GM12878 (cell line): ENCODE data around the gene PIRT. TPM values are rescaled to one million over a fixed set of nuclear protein-coding genes. Genes with fewer than 3 reads are reported as not detected.

Experiments
- ATAC-seq: fragments of 200-7000 bp; cut with Tn5 transposase; 3 replicates; pipeline ENCODE4 v1.9.1; 2020; ENCODE audit warnings: mild to moderate bottlenecking, moderate library complexity
- BruUV-seq: library from RNA; stranded (reverse); fragments of 400-500 nt; replicated peaks from 2 replicates; lab custom pipeline; 2021; lab: Mats Ljungman, UMichigan
- CTCF ChIA-PET: fragments of 300-600 bp; sonication (Branson Sonifier 250); formaldehyde crosslinking; extraction: SDS; loops from one replicate; lab custom pipeline; 2021; ENCODE audit warnings: inconsistent platforms; lab: Yijun Ruan, JAX
- POLR2A ChIA-PET: fragments of 350-600 bp; formaldehyde crosslinking; extraction: SDS; loops from one replicate; lab custom pipeline; 2021; ENCODE audit warnings: inconsistent platforms; lab: Charles Lee
- RAD21 ChIA-PET: fragments of 300-600 bp; sonication (Branson Sonifier 250); formaldehyde crosslinking; loops from one replicate; lab custom pipeline; 2023; ENCODE audit warnings: antibody characterized with exemption; ENCODE audit not compliant: unreplicated experiment; lab: Charles Lee
- SMC1A ChIA-PET: fragments of 300-600 bp; sonication (Branson Sonifier 250); formaldehyde crosslinking; loops from one replicate; lab custom pipeline; 2023; ENCODE audit not compliant: unreplicated experiment, uncharacterized antibody; lab: Charles Lee
- DNase-seq: peaks from one replicate; pipeline ENCODE4 v3.0.0-alpha.2; 2011; ENCODE audit warnings: low read depth, low spot score
- FAIRE-seq: peaks from 3 replicates; lab custom pipeline; 2011; peaks lifted over from hg19 to GRCh38; lab: Jason Lieb, UNC
- H2AFZ ChIP-seq: 2 replicates; pipeline ENCODE4 v1.6.0; 2011; ENCODE audit warnings: low read depth, low read length, control low read depth; ENCODE audit not compliant: control insufficient read depth
- H3K27ac ChIP-seq: 2 replicates; pipeline ENCODE4 v1.5.1; 2011; ENCODE audit warnings: control low read depth; ENCODE audit not compliant: control insufficient read depth, insufficient read depth
- H3K27me3 ChIP-seq, 2 experiments: replicated peaks in 1 of 2; 2 replicates each; pipeline versions ENCODE4 v1.6.0 to v1.6.1; 2011; ENCODE audit warnings: low read length in 1 of 2; ENCODE audit not compliant: control insufficient read depth in 2 of 2, insufficient read depth in 2 of 2
- H3K36me3 ChIP-seq, 2 experiments: 2 replicates each; pipeline ENCODE4 v1.5.1; 2011; ENCODE audit warnings: low read length in 1 of 2; ENCODE audit not compliant: control insufficient read depth in 2 of 2, insufficient read depth in 2 of 2
- H3K4me1 ChIP-seq: 2 replicates; pipeline ENCODE4 v1.6.1; 2011; ENCODE audit warnings: mild to moderate bottlenecking, low read length, moderate library complexity, mixed read lengths; ENCODE audit not compliant: control insufficient read depth, insufficient read depth
- H3K4me2 ChIP-seq: 2 replicates; pipeline ENCODE4 v1.6.0; 2011; ENCODE audit warnings: control low read depth; ENCODE audit not compliant: control insufficient read depth, insufficient read depth
- H3K4me3 ChIP-seq: fragments of 200-600 bp; sonication (generic); 2 replicates; pipeline ENCODE4 v1.5.1; 2016
- H3K79me2 ChIP-seq: 2 replicates; pipeline ENCODE4 v1.6.0; 2011; ENCODE audit warnings: low read length; ENCODE audit not compliant: control insufficient read depth, insufficient read depth
- H3K9ac ChIP-seq: 2 replicates; pipeline ENCODE4 v1.8.0; 2011; ENCODE audit warnings: low read length, control low read depth, mixed read lengths; ENCODE audit not compliant: control insufficient read depth, insufficient read depth
- H3K9me3 ChIP-seq: replicated peaks from 3 replicates; pipeline ENCODE4 v1.5.1; 2011; ENCODE audit warnings: mild to moderate bottlenecking, low read length; ENCODE audit not compliant: control insufficient read depth, insufficient read depth
- H4K20me1 ChIP-seq: 2 replicates; pipeline ENCODE4 v1.6.0; 2011; ENCODE audit not compliant: control insufficient read depth, insufficient read depth
- BHLHE40 ChIP-seq, 2 experiments: fragments of 450-650 bp in 1 of 2; IDR thresholded peaks; 2 replicates each; pipeline ENCODE4 v1.6.1; 2011 to 2017; ENCODE audit warnings: low read depth in 2 of 2, borderline replicate concordance in 1 of 2, improper control_type of control experiment in 1 of 2, low read length in 1 of 2, mild to moderate bottlenecking in 1 of 2
- BRCA1 ChIP-seq: IDR thresholded peaks from 2 replicates; pipeline ENCODE4 v1.6.1; 2011; ENCODE audit warnings: low read depth, low read length, improper control_type of control experiment
- CBX3 ChIP-seq: fragments of 200-600 bp; sonication (generic); IDR thresholded peaks from 2 replicates; pipeline ENCODE4 v1.6.1; 2016; ENCODE audit warnings: low read depth, borderline replicate concordance
- CREM ChIP-seq: IDR thresholded peaks from 2 replicates; pipeline ENCODE4 v1.6.1; 2014; ENCODE audit warnings: antibody characterized with exemption, low read depth
- GABPA ChIP-seq: IDR thresholded peaks from 2 replicates; pipeline ENCODE4 v1.6.1; 2014; ENCODE audit warnings: antibody characterized with exemption, low read depth, mild to moderate bottlenecking, inconsistent platforms
- IKZF2 ChIP-seq, 2 experiments: fragments of 450-650 bp; IDR thresholded peaks; 2 replicates each; pipeline ENCODE4 v1.6.1; 2017; ENCODE audit warnings: mild to moderate bottlenecking in 2 of 2, moderate library complexity in 2 of 2
- KAT2A ChIP-seq: conservative IDR thresholded peaks from 2 replicates; pipeline ENCODE4 v1.6.1; 2011; ENCODE audit warnings: low read depth, low read length; ENCODE audit not compliant: control insufficient read depth
- MEF2A ChIP-seq: IDR thresholded peaks from 2 replicates; pipeline ENCODE4 v1.6.1; 2011; ENCODE audit warnings: low read depth, mild to moderate bottlenecking, low read length, moderate library complexity; ENCODE audit not compliant: insufficient read depth
- NFXL1 ChIP-seq: fragments of 450-650 bp; IDR thresholded peaks from 2 replicates; pipeline ENCODE4 v1.6.1; 2017; ENCODE audit warnings: antibody characterized with exemption, mild to moderate bottlenecking, borderline replicate concordance
- NR2F1 ChIP-seq: fragments of 450-650 bp; conservative IDR thresholded peaks from 2 replicates; pipeline ENCODE4 v1.6.1; 2017; ENCODE audit warnings: mild to moderate bottlenecking
- POU2F2 ChIP-seq: IDR thresholded peaks from 3 replicates; pipeline ENCODE4 v1.6.1; 2011; ENCODE audit warnings: low read depth, mild to moderate bottlenecking, low read length, borderline replicate concordance
- SIN3A ChIP-seq: IDR thresholded peaks from 2 replicates; pipeline ENCODE4 v1.6.1; 2012; ENCODE audit warnings: low read depth, low read length, improper control_type of control experiment
- SIX5 ChIP-seq: IDR thresholded peaks from 2 replicates; pipeline ENCODE4 v1.6.1; 2011; ENCODE audit warnings: mild to moderate bottlenecking, low read depth, low read length, moderate library complexity; ENCODE audit not compliant: severe bottlenecking
- SMARCA5 ChIP-seq: fragments of 450-650 bp; IDR thresholded peaks from 2 replicates; pipeline ENCODE4 v1.6.1; 2017; ENCODE audit warnings: mild to moderate bottlenecking
- SPI1 ChIP-seq: IDR thresholded peaks from 2 replicates; pipeline ENCODE4 v1.6.1; 2011; ENCODE audit warnings: low read depth, mild to moderate bottlenecking, low read length, moderate library complexity, borderline replicate concordance; ENCODE audit not compliant: insufficient read depth
- SRF ChIP-seq, 2 experiments: IDR thresholded peaks; 2 replicates each; pipeline ENCODE4 v1.6.1; 2011; ENCODE audit warnings: low read depth in 2 of 2, low read length in 2 of 2, mild to moderate bottlenecking in 1 of 2, moderate library complexity in 1 of 2
- TAF1 ChIP-seq: IDR thresholded peaks from 2 replicates; pipeline ENCODE4 v1.6.1; 2011; ENCODE audit warnings: mild to moderate bottlenecking, low read depth, low read length, borderline replicate concordance
- USF2 ChIP-seq: IDR thresholded peaks from 2 replicates; pipeline ENCODE4 v1.6.1; 2011; ENCODE audit warnings: low read depth, low read length, improper control_type of control experiment, borderline replicate concordance
- ZNF622 ChIP-seq: fragments of 450-650 bp; IDR thresholded peaks from 2 replicates; pipeline ENCODE4 v1.6.1; 2017; ENCODE audit warnings: mild to moderate bottlenecking, inconsistent platforms
- ZSCAN29 ChIP-seq: fragments of 450-650 bp; IDR thresholded peaks from 2 replicates; pipeline ENCODE4 v1.6.1; 2017; ENCODE audit warnings: mild to moderate bottlenecking, moderate library complexity
- whole genome bisulfite sequencing: methylation state at CpG from one replicate; pipeline ENCODE4 v1.1.6; 2016; ENCODE audit warnings: low lambda C conversion rate; ENCODE audit not compliant: insufficient replicate concordance, insufficient coverage; ENCODE audit errors: missing lambda C conversion rate; 5-methylcytosine and 5-hydroxymethylcytosine counted together
- in situ Hi-C: fragments of 300-500 bp; cut with MboI; formaldehyde crosslinking; loops from 9 replicates; pipeline ENCODE4 v1.14.3; 2018; ENCODE audit warnings: mixed read lengths
- intact Hi-C: fragments of 100-400 bp; cut with micrococcal nuclease; formaldehyde crosslinking; loops from one replicate; pipeline ENCODE4 v1.14.2; 2022; ENCODE audit not compliant: unreplicated experiment
- polyA plus RNA-seq, 11 experiments: library from polyadenylated mRNA; depleted of rRNA in 4 of 11; unstranded in 6 of 11; stranded (reverse) in 5 of 11; fragments of >200 nt; fragmentation: Nextera tagmentation in 4 of 11; fragmentation: Illumina TruSeq in 1 of 11; extraction: Ambion mirVana in 4 of 11; extraction: Trizol in 1 of 11; gene quantifications; 1 replicate in 1 of 11; 2 replicates in 10 of 11; pipeline versions ENCODE4 v1.2.1 to v1.2.3, GENCODE V29; 2011 to 2016; ENCODE audit warnings: inconsistent platforms in 2 of 11, missing spikeins in 2 of 11, low read depth in 1 of 11
- total RNA-seq, 4 experiments: library from RNA; depleted of rRNA in 3 of 4; stranded (reverse); fragments of >200 nt in 3 of 4; fragmentation: Illumina TruSeq in 1 of 4; extraction: Trizol in 1 of 4; gene quantifications; 2 replicates each; pipeline versions ENCODE4 v1.2.1 to v1.2.3, GENCODE V29; 2013 to 2021

PIRT gene
- total and polyA plus RNA-seq, 10 of the 15 experiments (the other 5 are each of a cell fraction or from before 2014, with no cell fraction given), result not detected

DNA sequence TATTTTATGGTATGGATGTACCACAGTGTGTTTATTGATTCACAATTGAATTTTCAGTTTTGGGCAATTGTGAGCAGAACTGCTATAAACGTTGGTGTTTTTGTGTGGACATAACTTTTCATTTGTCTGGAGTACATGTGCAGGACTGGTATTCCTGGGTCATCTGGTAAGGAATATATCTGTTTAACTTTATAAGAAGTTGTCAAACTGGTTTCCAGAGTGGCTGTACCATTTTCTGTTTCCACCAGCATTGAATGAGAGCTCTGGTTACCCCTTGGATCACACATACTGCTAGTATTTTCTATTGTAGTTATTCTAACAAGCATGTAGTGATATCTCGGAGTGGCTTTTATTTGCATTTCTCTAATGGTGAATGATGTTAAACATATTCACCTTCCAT lies 58.3 kb downstream of the PIRT start:
- no peaks in the 10 kb centered on the region for H4K20me1 ChIP-seq
- in situ Hi-C loops, result no loop called here
- no peak for TF ChIP-seq SPI1
- TF ChIP-seq SIX5, result no peak
- no peak for TF ChIP-seq TAF1
- no peak for TF ChIP-seq CBX3
- TF ChIP-seq USF2, result no peak
- no peak for TF ChIP-seq KAT2A
- no peak for TF ChIP-seq MEF2A
- TF ChIP-seq IKZF2 (IDR thresholded peaks at IDR 0.05), result no peak
- TF ChIP-seq NR2F1, result no peak
- no peak for TF ChIP-seq GABPA
- TF ChIP-seq SMARCA5, result no peak
- no peak for TF ChIP-seq SIN3A
- TF ChIP-seq POU2F2, result no peak
- TF ChIP-seq NFXL1, result no peak
- TF ChIP-seq BHLHE40 (IDR thresholded peaks at IDR 0.05; ENCODE audit: borderline replicate concordance in 1 of 2, low read depth in 2 of 2, low read length in 1 of 2), result no peak
- TF ChIP-seq BRCA1, result no peak
- TF ChIP-seq CREM, result no peak
- no peak for TF ChIP-seq ZNF622
- no peak for TF ChIP-seq ZSCAN29
- TF ChIP-seq SRF (IDR thresholded peaks at IDR 0.05; ENCODE audit: low read depth in 2 of 2, low read length in 2 of 2), result no peak
- FAIRE-seq (no peak), ATAC-seq (no peak), DNase-seq (no peak)
- BruUV-seq, result no TSS peak
- H3K9ac ChIP-seq, result no peak overlapping the region
- H3K27ac ChIP-seq, result no peak overlapping the region
- no peak overlapping the region for H2AFZ ChIP-seq
- ChIA-PET RAD21 (no interaction called here), POLR2A (no interaction called here), CTCF (no interaction called here), SMC1A (no interaction called here)
- H3K4me3 ChIP-seq, result no peak overlapping the region
- H3K27me3 ChIP-seq, result no peaks in the 10 kb centered on the region
- H3K4me1 ChIP-seq, result no peaks in the 10 kb centered on the region
- no peak overlapping the region for H3K4me2 ChIP-seq
- H3K79me2 ChIP-seq, result no peaks in the 10 kb centered on the region
- no peaks in the 10 kb centered on the region for H3K36me3 ChIP-seq
- 13% methylated on average over 2 of the region's 2 CpGs for WGBS
- no peaks in the 10 kb centered on the region for H3K9me3 ChIP-seq
- intact Hi-C loops, result no loop called here
